D721Med (cell line): ENCODE measurements around the gene WASF1.

Experiments
- DNase-seq: peaks from one replicate; pipeline ENCODE4 v3.0.0; 2011; ENCODE audit warnings: low spot score; ENCODE audit not compliant: insufficient read length
- FAIRE-seq: peaks from 2 replicates; lab custom pipeline; 2011; peaks lifted over from hg19 to GRCh38; lab: Jason Lieb, UNC
- CTCF ChIP-seq: IDR thresholded peaks from 2 replicates; pipeline ENCODE4 v1.5.1; 2012; ENCODE audit warnings: mild to moderate bottlenecking, control low read depth; ENCODE audit not compliant: insufficient read depth; ENCODE audit errors: missing control alignments

Gene WASF1

GRCh38 chr6:110173506-110174132, 5.9 kb downstream of the WASF1 start:
- DNase-seq (no peak), FAIRE-seq (peak; percentile 84)
- no peak for TF ChIP-seq CTCF

GRCh38 chr6:110170081-110170480, 9.4 kb downstream of the WASF1 start:
- TF ChIP-seq CTCF = no peak
- DNase-seq = no peak
- no peak for FAIRE-seq

- FAIRE-seq = no peak
- no peak for TF ChIP-seq CTCF
Observed at GRCh38 chr6:110158479-110158878, 21.0 kb downstream of the WASF1 start.

GRCh38 chr6:110147870-110148269, 31.6 kb downstream of the WASF1 start:
- no peak for TF ChIP-seq CTCF
- no peak for FAIRE-seq
- no peak for DNase-seq

More at GRCh38 chr6:110158479-110158878, 21.0 kb downstream of the WASF1 start:
- no peak for DNase-seq

- no peak for DNase-seq
- FAIRE-seq = no peak
Observed at GRCh38 chr6:110140650-110141049, 38.8 kb downstream of the WASF1 start.

GRCh38 chr6:110139052-110139451, 40.4 kb downstream of the WASF1 start:
- FAIRE-seq = no peak
- no peak for TF ChIP-seq CTCF
- no peak for DNase-seq

More at GRCh38 chr6:110140650-110141049, 38.8 kb downstream of the WASF1 start:
- no peak for TF ChIP-seq CTCF
